ENCODE measurements around the gene MIDN.
A peak's percentile ranks its signal among the peaks of the same experiment; 100 is the strongest.

Gene MIDN

GRCh38 chr19:1222394-1222793 is 26.0 kb upstream of the MIDN start:
- H3K4me3 ChIP-seq (ENCODE audit: insufficient read length, low read depth) = no peak overlapping the region
- no peak overlapping the region for H3K9ac ChIP-seq (ENCODE audit: insufficient read length, low read depth)
- no peaks in the 10 kb centered on the region for H3K9me3 ChIP-seq (ENCODE audit: insufficient read depth, low read length)
- peaks cover 88% of the 10 kb centered on the region for H3K36me3 ChIP-seq (ENCODE audit: insufficient read depth, insufficient read length, low read length)
- no peaks in the 10 kb centered on the region for H3K27me3 ChIP-seq (ENCODE audit: insufficient read depth, insufficient read length)
- H3K4me1 ChIP-seq (ENCODE audit: insufficient read depth, insufficient read length) = peaks cover 27% of the 10 kb centered on the region
- DNase-seq (ENCODE audit: low read depth, low spot score) = no peak
- TF ChIP-seq YY1 (IDR thresholded peaks at IDR 0.05; ENCODE audit: insufficient read depth, insufficient read length) (no peak), SUZ12 (IDR thresholded peaks at IDR 0.05; ENCODE audit: extremely low read depth, insufficient read depth, insufficient read length) (no peak), ZNF274 (IDR thresholded peaks at IDR 0.05; ENCODE audit: low read depth, low read length) (no peak)

- Histone ChIP-seq H3K9ac (ENCODE audit: insufficient read length, low read depth) (no peak overlapping the region), H3K4me1 (ENCODE audit: insufficient read depth, insufficient read length) (peaks cover 22% of the 10 kb centered on the region), H3K4me3 (ENCODE audit: insufficient read length, low read depth) (no peak overlapping the region), H3K36me3 (ENCODE audit: insufficient read depth, insufficient read length, low read length) (peaks cover 92% of the 10 kb centered on the region), H3K27me3 (ENCODE audit: insufficient read depth, insufficient read length) (no peaks in the 10 kb centered on the region), H3K9me3 (ENCODE audit: insufficient read depth, low read length) (no peaks in the 10 kb centered on the region)
- no peak for DNase-seq (ENCODE audit: low read depth, low spot score)
- TF ChIP-seq YY1 (IDR thresholded peaks at IDR 0.05; ENCODE audit: insufficient read depth, insufficient read length) = no peak
- no peak for TF ChIP-seq ZNF274 (IDR thresholded peaks at IDR 0.05; ENCODE audit: low read depth, low read length)
- TF ChIP-seq SUZ12 (IDR thresholded peaks at IDR 0.05; ENCODE audit: extremely low read depth, insufficient read depth, insufficient read length) = no peak
These were observed 25.1 kb upstream of the MIDN start for GRCh38 chr19:1223018-1223855.

- Histone ChIP-seq H3K4me1 (ENCODE audit: insufficient read depth, insufficient read length) (peaks cover 20% of the 10 kb centered on the region), H3K27me3 (ENCODE audit: insufficient read depth, insufficient read length) (no peaks in the 10 kb centered on the region), H3K4me3 (ENCODE audit: insufficient read length, low read depth) (no peak overlapping the region), H3K9me3 (ENCODE audit: insufficient read depth, low read length) (no peaks in the 10 kb centered on the region), H3K9ac (ENCODE audit: insufficient read length, low read depth) (peak overlapping the region; percentile 16), H3K36me3 (ENCODE audit: insufficient read depth, insufficient read length, low read length) (peaks cover 90% of the 10 kb centered on the region)
- no peak for DNase-seq (ENCODE audit: low read depth, low spot score)
- TF ChIP-seq SUZ12 (IDR thresholded peaks at IDR 0.05; ENCODE audit: extremely low read depth, insufficient read depth, insufficient read length) = no peak
- no peak for TF ChIP-seq YY1 (IDR thresholded peaks at IDR 0.05; ENCODE audit: insufficient read depth, insufficient read length)
- TF ChIP-seq ZNF274 (IDR thresholded peaks at IDR 0.05; ENCODE audit: low read depth, low read length) = no peak
These were observed 24.1 kb upstream of the MIDN start for GRCh38 chr19:1224047-1224825.

GRCh38 chr19:1224847-1225246 is 23.5 kb upstream of the MIDN start:
- no peak for DNase-seq (ENCODE audit: low read depth, low spot score)
- H3K9ac ChIP-seq (ENCODE audit: insufficient read length, low read depth) = no peak overlapping the region
- H3K27me3 ChIP-seq (ENCODE audit: insufficient read depth, insufficient read length) = no peaks in the 10 kb centered on the region
- no peak overlapping the region for H3K4me3 ChIP-seq (ENCODE audit: insufficient read length, low read depth)
- no peaks in the 10 kb centered on the region for H3K9me3 ChIP-seq (ENCODE audit: insufficient read depth, low read length)
- H3K4me1 ChIP-seq (ENCODE audit: insufficient read depth, insufficient read length) = peaks cover 20% of the 10 kb centered on the region
- TF ChIP-seq SUZ12 (IDR thresholded peaks at IDR 0.05; ENCODE audit: extremely low read depth, insufficient read depth, insufficient read length) = no peak
- no peak for TF ChIP-seq ZNF274 (IDR thresholded peaks at IDR 0.05; ENCODE audit: low read depth, low read length)
- no peak for TF ChIP-seq YY1 (IDR thresholded peaks at IDR 0.05; ENCODE audit: insufficient read depth, insufficient read length)
- peaks cover 89% of the 10 kb centered on the region for H3K36me3 ChIP-seq (ENCODE audit: insufficient read depth, insufficient read length, low read length)

- Histone ChIP-seq H3K36me3 (ENCODE audit: insufficient read depth, insufficient read length, low read length) (peaks cover 87% of the 10 kb centered on the region), H3K4me3 (ENCODE audit: insufficient read length, low read depth) (no peak overlapping the region), H3K27me3 (ENCODE audit: insufficient read depth, insufficient read length) (no peaks in the 10 kb centered on the region), H3K4me1 (ENCODE audit: insufficient read depth, insufficient read length) (peaks cover 23% of the 10 kb centered on the region), H3K9ac (ENCODE audit: insufficient read length, low read depth) (no peak overlapping the region), H3K9me3 (ENCODE audit: insufficient read depth, low read length) (no peaks in the 10 kb centered on the region)
- DNase-seq (ENCODE audit: low read depth, low spot score) = no peak
- TF ChIP-seq ZNF274 (IDR thresholded peaks at IDR 0.05; ENCODE audit: low read depth, low read length) (no peak), YY1 (IDR thresholded peaks at IDR 0.05; ENCODE audit: insufficient read depth, insufficient read length) (no peak), SUZ12 (IDR thresholded peaks at IDR 0.05; ENCODE audit: extremely low read depth, insufficient read depth, insufficient read length) (no peak)
These were observed 22.8 kb upstream of the MIDN start for GRCh38 chr19:1225440-1226226.

GRCh38 chr19:1226227-1226518 is 22.2 kb upstream of the MIDN start:
- H3K9ac ChIP-seq (ENCODE audit: insufficient read length, low read depth) = no peak overlapping the region
- H3K4me3 ChIP-seq (ENCODE audit: insufficient read length, low read depth) = no peak overlapping the region
- peaks cover 82% of the 10 kb centered on the region for H3K36me3 ChIP-seq (ENCODE audit: insufficient read depth, insufficient read length, low read length)
- H3K4me1 ChIP-seq (ENCODE audit: insufficient read depth, insufficient read length) = peaks cover 24% of the 10 kb centered on the region
- TF ChIP-seq SUZ12 (IDR thresholded peaks at IDR 0.05; ENCODE audit: extremely low read depth, insufficient read depth, insufficient read length) (no peak), YY1 (IDR thresholded peaks at IDR 0.05; ENCODE audit: insufficient read depth, insufficient read length) (no peak), ZNF274 (IDR thresholded peaks at IDR 0.05; ENCODE audit: low read depth, low read length) (no peak)
- H3K27me3 ChIP-seq (ENCODE audit: insufficient read depth, insufficient read length) = no peaks in the 10 kb centered on the region
- no peak for DNase-seq (ENCODE audit: low read depth, low spot score)
- no peaks in the 10 kb centered on the region for H3K9me3 ChIP-seq (ENCODE audit: insufficient read depth, low read length)
